Fibroblast of lung (primary cell): Measurements from ENCODE around the gene C11orf68.

Experiments used
- EZH2 ChIP-seq: IDR thresholded peaks from 2 replicates; pipeline ENCODE4 v1.5.1; 2012; ENCODE audit warnings: low read length, control low read depth, mild to moderate bottlenecking; ENCODE audit errors: missing control alignments
- TF ChIP-seq, protein P1 (sequence below), 2 donors: IDR thresholded peaks in 1 of 2; conservative IDR thresholded peaks in 1 of 2; 1 replicate in 1 of 2; 2 replicates in 1 of 2; pipeline ENCODE4 v1.5.1; 2011 to 2012; ENCODE audit warnings: low read length in 2 of 2, control low read depth in 1 of 2, inconsistent platforms in 1 of 2, low read depth in 1 of 2, mild to moderate bottlenecking in 1 of 2

DNA sequence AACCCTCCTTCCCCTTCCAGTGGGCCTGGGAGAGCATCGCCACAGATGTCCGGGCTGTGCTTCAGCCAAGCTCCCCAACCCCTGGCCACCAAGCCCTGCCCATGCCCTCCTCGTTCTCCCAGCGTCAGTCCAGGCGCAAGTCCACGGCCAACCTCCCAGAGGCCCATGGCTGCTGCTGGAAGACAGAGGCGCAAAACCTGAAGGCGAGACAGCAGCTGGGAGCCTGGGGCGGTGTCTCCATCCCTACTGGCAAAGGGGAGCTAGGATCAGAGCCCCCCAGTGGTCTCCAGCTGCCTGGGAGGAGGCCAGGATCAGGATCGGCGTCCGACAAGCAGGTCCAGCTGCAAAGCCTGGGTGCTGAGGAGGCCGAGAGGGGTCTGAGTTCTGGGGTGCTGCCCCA, 28.3 kb upstream of the C11orf68 start:
- TF ChIP-seq, protein P1, sequence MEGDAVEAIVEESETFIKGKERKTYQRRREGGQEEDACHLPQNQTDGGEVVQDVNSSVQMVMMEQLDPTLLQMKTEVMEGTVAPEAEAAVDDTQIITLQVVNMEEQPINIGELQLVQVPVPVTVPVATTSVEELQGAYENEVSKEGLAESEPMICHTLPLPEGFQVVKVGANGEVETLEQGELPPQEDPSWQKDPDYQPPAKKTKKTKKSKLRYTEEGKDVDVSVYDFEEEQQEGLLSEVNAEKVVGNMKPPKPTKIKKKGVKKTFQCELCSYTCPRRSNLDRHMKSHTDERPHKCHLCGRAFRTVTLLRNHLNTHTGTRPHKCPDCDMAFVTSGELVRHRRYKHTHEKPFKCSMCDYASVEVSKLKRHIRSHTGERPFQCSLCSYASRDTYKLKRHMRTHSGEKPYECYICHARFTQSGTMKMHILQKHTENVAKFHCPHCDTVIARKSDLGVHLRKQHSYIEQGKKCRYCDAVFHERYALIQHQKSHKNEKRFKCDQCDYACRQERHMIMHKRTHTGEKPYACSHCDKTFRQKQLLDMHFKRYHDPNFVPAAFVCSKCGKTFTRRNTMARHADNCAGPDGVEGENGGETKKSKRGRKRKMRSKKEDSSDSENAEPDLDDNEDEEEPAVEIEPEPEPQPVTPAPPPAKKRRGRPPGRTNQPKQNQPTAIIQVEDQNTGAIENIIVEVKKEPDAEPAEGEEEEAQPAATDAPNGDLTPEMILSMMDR (conservative IDR thresholded peaks at IDR 0.05 in 1 of 2, IDR thresholded peaks at IDR 0.05 in 1 of 2; ENCODE audit: low read depth in 1 of 2, low read length in 2 of 2), result no peak
- TF ChIP-seq EZH2, result no peak
